Right lobe of liver (tissue), 6 donors: ENCODE measurements around the gene TBCK. TPM values are rescaled to one million over a fixed set of nuclear protein-coding genes. Genes with fewer than 3 reads are reported as not detected.

Experiments
- ATAC-seq, 4 donors: fragments of 200-7000 bp; cut with Tn5 transposase; one replicate each; pipeline ENCODE4 v1.9.1; 2020; ENCODE audit warnings: mild to moderate bottlenecking in 4 of 4, moderate library complexity in 4 of 4
- DNase-seq, 3 donors: peaks; one replicate each; pipeline ENCODE4 v3.0.0-alpha.2; 2020
- H3K27ac ChIP-seq, 3 donors: fragments of 200-600 bp; one replicate each; pipeline ENCODE4 v1.8.0; 2022
- H3K27me3 ChIP-seq, 2 donors: fragments of 200-600 bp; one replicate each; pipeline ENCODE4 v1.8.0; 2022
- H3K36me3 ChIP-seq, 4 donors: fragments of 200-600 bp; sonication (generic) in 1 of 4; one replicate each; pipeline versions ENCODE4 v1.5.1 to v1.8.0; 2017 to 2022; ENCODE audit warnings: control low read depth in 1 of 4
- H3K4me1 ChIP-seq, 4 donors: fragments of 200-600 bp; sonication (generic) in 1 of 4; one replicate each; pipeline versions ENCODE4 v1.5.1 to v1.8.0; 2017 to 2022; ENCODE audit warnings: control low read depth in 1 of 4
- H3K4me3 ChIP-seq, 3 donors: fragments of 200-600 bp; one replicate each; pipeline ENCODE4 v1.8.0; 2022
- H3K9me3 ChIP-seq, 4 donors: fragments of 200-600 bp; sonication (generic) in 1 of 4; one replicate each; pipeline versions ENCODE4 v1.5.1 to v1.8.0; 2017 to 2022; ENCODE audit warnings: control low read depth in 1 of 4
- POLR2A ChIP-seq: fragments of 450-650 bp; IDR thresholded peaks from one replicate; pipeline ENCODE4 v1.6.1; 2017; ENCODE audit warnings: antibody characterized with exemption, mild to moderate bottlenecking
- WGBS: methylation state at CpG from one replicate; pipeline ENCODE4 v1.1.6; 2018; ENCODE audit warnings: low coverage, low lambda C conversion rate; ENCODE audit not compliant: insufficient coverage; ENCODE audit errors: missing lambda C conversion rate; 5-methylcytosine and 5-hydroxymethylcytosine counted together
- intact Hi-C, 2 donors: fragments of 100-400 bp; cut with DNase I; formaldehyde crosslinking; loops; one replicate each; pipeline versions ENCODE4 v1.11.2 to v1.14.1; 2022
- total RNA-seq, 6 experiments: library from RNA; depleted of rRNA in 2 of 6; stranded (reverse); fragments of >200 nt in 2 of 6; fragmentation: NEBNext Ultra II Directional in 3 of 6; extraction: Animal tissue kit (Norgen Biotek cat#: 25700) in 3 of 6; gene quantifications; one replicate each; pipeline versions ENCODE4 v1.1.0 to v1.2.4, GENCODE V29; 2016 to 2023
- TF ChIP-seq, protein P1 (sequence below), 4 donors: fragments of 200-600 bp in 3 of 4; fragments of 450-650 bp in 1 of 4; IDR thresholded peaks; one replicate each; pipeline versions ENCODE4 v1.5.1 to v1.8.0; 2016 to 2022; ENCODE audit warnings: antibody characterized with exemption in 4 of 4, mild to moderate bottlenecking in 2 of 4
- donor health status: DM: no; HTN: yes; CAD: no.
- donor health status: DM: no; HTN: no; CAD: no.
- donor health status: DM: no; HTN: no; CAD: no.
- donor health status: DM: no; HTN: yes; CAD: no.
- donor health status: DM: no; HTN: yes; CAD: no.

Gene TBCK
- total RNA-seq, 6 experiments from 2014 or later = 15.1 to 20.1 (median 16.8) TPM

DNA sequence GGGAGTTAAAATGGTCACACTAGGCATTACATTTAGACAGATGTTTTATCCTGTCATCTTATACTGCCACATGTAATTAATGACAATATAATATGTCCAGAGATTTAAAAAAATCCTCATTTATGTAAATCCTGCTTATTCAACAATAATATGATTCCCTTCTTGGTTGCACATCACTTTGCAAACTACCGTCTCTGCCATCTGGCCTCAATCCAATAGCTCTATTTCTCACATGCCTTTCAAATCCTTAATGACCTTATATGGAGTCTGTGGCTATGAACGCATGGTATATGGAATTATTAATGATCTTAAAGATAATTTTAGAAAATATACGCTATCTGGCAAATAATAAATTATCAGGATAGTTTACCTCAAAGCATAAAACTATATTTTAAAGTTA, 276.2 kb downstream of the TBCK start:
- H3K36me3 ChIP-seq = no peaks in the 10 kb centered on the region
- H3K4me3 ChIP-seq = no peak overlapping the region
- H3K4me1 ChIP-seq = no peaks in the 10 kb centered on the region
- no peaks in the 10 kb centered on the region for H3K27me3 ChIP-seq
- TF ChIP-seq, protein P1, sequence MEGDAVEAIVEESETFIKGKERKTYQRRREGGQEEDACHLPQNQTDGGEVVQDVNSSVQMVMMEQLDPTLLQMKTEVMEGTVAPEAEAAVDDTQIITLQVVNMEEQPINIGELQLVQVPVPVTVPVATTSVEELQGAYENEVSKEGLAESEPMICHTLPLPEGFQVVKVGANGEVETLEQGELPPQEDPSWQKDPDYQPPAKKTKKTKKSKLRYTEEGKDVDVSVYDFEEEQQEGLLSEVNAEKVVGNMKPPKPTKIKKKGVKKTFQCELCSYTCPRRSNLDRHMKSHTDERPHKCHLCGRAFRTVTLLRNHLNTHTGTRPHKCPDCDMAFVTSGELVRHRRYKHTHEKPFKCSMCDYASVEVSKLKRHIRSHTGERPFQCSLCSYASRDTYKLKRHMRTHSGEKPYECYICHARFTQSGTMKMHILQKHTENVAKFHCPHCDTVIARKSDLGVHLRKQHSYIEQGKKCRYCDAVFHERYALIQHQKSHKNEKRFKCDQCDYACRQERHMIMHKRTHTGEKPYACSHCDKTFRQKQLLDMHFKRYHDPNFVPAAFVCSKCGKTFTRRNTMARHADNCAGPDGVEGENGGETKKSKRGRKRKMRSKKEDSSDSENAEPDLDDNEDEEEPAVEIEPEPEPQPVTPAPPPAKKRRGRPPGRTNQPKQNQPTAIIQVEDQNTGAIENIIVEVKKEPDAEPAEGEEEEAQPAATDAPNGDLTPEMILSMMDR (IDR thresholded peaks at IDR 0.05) = no peak
- TF ChIP-seq POLR2A = no peak
- no peak for ATAC-seq
- no peak for DNase-seq
- 63% methylated on average over 3 of the region's 3 CpGs for WGBS
- intact Hi-C loops = no loop called here
- H3K9me3 ChIP-seq = no peaks in the 10 kb centered on the region
- no peak overlapping the region for H3K27ac ChIP-seq

DNA sequence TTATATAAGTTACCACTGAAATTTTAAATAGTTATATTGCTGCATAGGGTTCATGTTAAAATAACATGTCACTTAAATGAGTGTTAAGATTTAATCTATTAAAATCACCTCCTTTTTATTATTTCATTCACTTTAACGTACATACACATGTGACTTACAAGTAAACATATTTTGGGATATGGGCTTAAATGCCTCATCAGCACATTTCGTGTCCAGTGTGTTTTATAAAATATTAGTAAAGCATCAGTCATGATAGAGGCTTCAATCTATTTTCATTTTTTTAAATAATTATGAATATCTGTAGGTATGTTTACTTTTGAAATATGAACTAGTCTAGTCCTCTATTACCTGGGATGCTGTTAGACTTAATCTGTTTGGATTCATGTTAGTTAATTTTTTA, 277.1 kb downstream of the TBCK start:
- TF ChIP-seq POLR2A = no peak
- TF ChIP-seq, protein P1 (IDR thresholded peaks at IDR 0.05) = no peak
- DNase-seq = no peak
- Histone ChIP-seq H3K4me1 (no peaks in the 10 kb centered on the region), H3K36me3 (no peaks in the 10 kb centered on the region), H3K27ac (no peak overlapping the region), H3K4me3 (no peak overlapping the region), H3K9me3 (no peaks in the 10 kb centered on the region), H3K27me3 (no peaks in the 10 kb centered on the region)
- intact Hi-C loops = no loop called here
- ATAC-seq = no peak
- WGBS = 71% methylated on average over 2 of the region's 2 CpGs

DNA sequence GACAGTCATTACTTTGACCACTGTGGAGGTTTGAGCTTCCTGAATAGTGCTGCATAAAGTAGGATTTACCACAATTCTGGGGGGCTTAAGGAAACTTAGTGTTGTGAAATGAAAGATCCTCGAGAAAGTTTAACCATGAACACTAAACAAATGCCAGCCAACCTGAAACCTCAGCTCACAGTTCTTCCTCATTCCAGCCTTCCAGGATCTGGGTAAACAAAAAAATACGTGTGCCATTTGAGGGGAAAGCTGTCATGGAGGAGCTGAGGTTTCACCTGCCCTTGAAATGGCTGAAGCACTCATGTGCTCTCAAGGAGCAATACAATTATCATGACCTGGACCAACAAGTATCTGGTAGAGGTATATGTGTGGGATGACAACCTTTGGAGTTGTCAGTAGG, 278.0 kb downstream of the TBCK start:
- WGBS = 15% methylated on average over 2 of the region's 2 CpGs
- no peak for TF ChIP-seq POLR2A
- TF ChIP-seq, protein P1 (IDR thresholded peaks at IDR 0.05) = no peak
- intact Hi-C loops = no loop called here
- ATAC-seq (no peak), DNase-seq (no peak)
- no peak overlapping the region for H3K4me3 ChIP-seq
- no peak overlapping the region for H3K27ac ChIP-seq
- no peaks in the 10 kb centered on the region for H3K36me3 ChIP-seq
- no peaks in the 10 kb centered on the region for H3K27me3 ChIP-seq
- no peaks in the 10 kb centered on the region for H3K9me3 ChIP-seq
- H3K4me1 ChIP-seq = no peaks in the 10 kb centered on the region

DNA sequence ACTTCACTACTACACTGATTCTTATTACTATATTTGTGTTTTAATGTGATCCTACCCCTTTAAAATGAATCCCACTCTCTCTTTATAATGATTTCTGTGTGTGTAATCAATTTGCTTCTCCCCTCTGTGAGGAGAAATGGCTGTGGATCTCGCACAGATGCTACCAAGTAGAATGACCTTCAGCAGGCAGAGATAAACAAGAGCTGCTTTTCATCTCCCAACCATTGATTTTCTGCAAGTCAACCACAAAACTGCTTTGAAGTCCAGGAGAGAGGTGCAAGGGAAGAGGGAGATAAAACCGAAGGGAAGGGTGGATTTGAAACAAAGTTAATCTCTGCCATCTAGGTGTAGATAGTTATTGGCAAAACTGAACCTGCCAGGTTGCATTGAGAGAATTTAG, 279.2 kb downstream of the TBCK start:
- ATAC-seq (no peak), DNase-seq (no peak)
- TF ChIP-seq POLR2A = no peak
- TF ChIP-seq, protein P1 (IDR thresholded peaks at IDR 0.05) = no peak
- 21% methylated on average over 2 of the region's 2 CpGs for WGBS
- intact Hi-C loops = no loop called here
- Histone ChIP-seq H3K4me3 (no peak overlapping the region), H3K27me3 (no peaks in the 10 kb centered on the region), H3K27ac (no peak overlapping the region), H3K9me3 (no peaks in the 10 kb centered on the region), H3K36me3 (no peaks in the 10 kb centered on the region), H3K4me1 (no peaks in the 10 kb centered on the region)

DNA sequence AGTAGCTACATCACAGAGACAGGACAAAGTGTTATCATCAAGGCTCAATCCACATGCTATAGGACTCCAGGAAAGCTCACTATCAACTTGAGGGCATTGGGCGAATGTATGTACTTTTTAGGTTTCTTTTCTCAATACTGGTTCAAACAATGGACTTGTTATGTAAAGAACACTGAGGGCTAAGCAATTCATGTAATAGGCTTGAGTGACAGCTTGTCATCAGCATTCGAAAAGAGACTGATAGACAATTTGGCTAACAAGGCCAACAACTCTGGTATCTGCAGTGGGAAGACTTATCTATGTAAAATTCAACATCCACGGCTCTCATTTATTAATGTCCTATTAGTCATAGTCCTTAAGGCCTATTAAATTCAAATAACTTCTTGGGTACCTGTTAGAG, 279.7 kb downstream of the TBCK start:
- ATAC-seq (no peak), DNase-seq (no peak)
- H3K4me1 ChIP-seq = no peaks in the 10 kb centered on the region
- intact Hi-C loops = no loop called here
- no peak overlapping the region for H3K4me3 ChIP-seq
- H3K27ac ChIP-seq = no peak overlapping the region
- no peaks in the 10 kb centered on the region for H3K36me3 ChIP-seq
- no peaks in the 10 kb centered on the region for H3K27me3 ChIP-seq
- 83% methylated on average over 3 of the region's 3 CpGs for WGBS
- no peaks in the 10 kb centered on the region for H3K9me3 ChIP-seq
- TF ChIP-seq POLR2A = no peak
- TF ChIP-seq, protein P1 (IDR thresholded peaks at IDR 0.05) = no peak
